H1 (cell line): Measurements from ENCODE around the gene TRPC4. TPM values are rescaled to one million over a fixed set of nuclear protein-coding genes. Genes with fewer than 3 reads are reported as not detected.

Experiments
- CTCF ChIA-PET: fragments of 300-600 bp; sonication (Branson Sonifier 250); formaldehyde crosslinking; loops from one replicate; lab custom pipeline; 2021; ENCODE audit not compliant: partially characterized antibody; lab: Charles Lee
- POLR2A ChIA-PET: fragments of 300-600 bp; sonication (Branson Sonifier 250); formaldehyde crosslinking; loops from one replicate; lab custom pipeline; 2021; ENCODE audit warnings: inconsistent platforms; ENCODE audit not compliant: partially characterized antibody; lab: Charles Lee
- DNase-seq, 2 experiments: peaks; one replicate each; pipeline versions ENCODE4 v3.0.0 to v3.0.0-alpha.2; 2010 to 2022; ENCODE audit warnings: low spot score in 2 of 2, low read depth in 1 of 2, mixed read lengths in 1 of 2
- FAIRE-seq: peaks from 2 replicates; lab custom pipeline; 2011; peaks lifted over from hg19 to GRCh38; lab: Jason Lieb, UNC
- H2AFZ ChIP-seq: 2 replicates; pipeline ENCODE4 v1.8.1; 2012; ENCODE audit warnings: low read length, inconsistent platforms
- H2AK5ac ChIP-seq: 2 replicates; pipeline ENCODE4 v1.6.1; 2013; ENCODE audit warnings: low read depth, low read length
- H2BK120ac ChIP-seq: replicated peaks from 2 replicates; pipeline ENCODE3; 2013; ENCODE audit warnings: low read depth, low read length, inconsistent platforms
- H2BK12ac ChIP-seq: 2 replicates; pipeline ENCODE4 v1.6.1; 2013; ENCODE audit warnings: low read depth, low read length
- H2BK15ac ChIP-seq: 2 replicates; pipeline ENCODE4 v1.6.1; 2013; ENCODE audit warnings: low read length
- H2BK20ac ChIP-seq: 2 replicates; pipeline ENCODE4 v1.6.1; 2013; ENCODE audit warnings: low read length
- H2BK5ac ChIP-seq: 2 replicates; pipeline ENCODE4 v1.6.1; 2013; ENCODE audit warnings: low read depth, low read length
- H3K14ac ChIP-seq: 2 replicates; pipeline ENCODE4 v1.6.1; 2013; ENCODE audit warnings: inconsistent platforms; ENCODE audit not compliant: insufficient read length
- H3K18ac ChIP-seq: 2 replicates; pipeline ENCODE4 v1.6.1; 2013; ENCODE audit warnings: low read length; ENCODE audit errors: extremely low read depth
- H3K23ac ChIP-seq: 2 replicates; pipeline ENCODE4 v1.6.1; 2013; ENCODE audit warnings: inconsistent platforms; ENCODE audit not compliant: insufficient read length
- H3K23me2 ChIP-seq: 2 replicates; pipeline ENCODE4 v1.6.1; 2013; ENCODE audit warnings: low read depth, low read length
- H3K27ac ChIP-seq: 2 replicates; pipeline ENCODE4 v1.6.1; 2011; ENCODE audit warnings: low read depth, low read length, inconsistent platforms
- H3K27me3 ChIP-seq, 4 experiments: replicated peaks in 1 of 4; 1 replicate in 1 of 4; 2 replicates in 3 of 4; pipeline versions ENCODE4 v1.6.1 to v1.8.1; 2011 to 2013; ENCODE audit warnings: low read length in 3 of 4, mild to moderate bottlenecking in 3 of 4, inconsistent platforms in 2 of 4, mixed read lengths in 2 of 4, moderate library complexity in 1 of 4; ENCODE audit not compliant: control insufficient read depth in 3 of 4, insufficient read depth in 3 of 4; ENCODE audit errors: extremely low read depth in 1 of 4
- H3K36me3 ChIP-seq, 4 experiments: 2 replicates each; pipeline versions ENCODE4 v1.6.1 to v1.8.1; 2011 to 2013; ENCODE audit warnings: mild to moderate bottlenecking in 4 of 4, low read length in 3 of 4, moderate library complexity in 2 of 4, control low read depth in 1 of 4, inconsistent platforms in 1 of 4; ENCODE audit not compliant: insufficient read depth in 4 of 4, control insufficient read depth in 2 of 4
- H3K4ac ChIP-seq: replicated peaks from 2 replicates; pipeline ENCODE3; 2013; ENCODE audit warnings: low read length, low read depth, mixed read lengths, inconsistent platforms; ENCODE audit not compliant: insufficient read length
- H3K4me1 ChIP-seq, 4 experiments: replicated peaks in 1 of 4; 1 replicate in 1 of 4; 2 replicates in 3 of 4; pipeline versions ENCODE4 v1.6.1 to v1.8.1; 2011 to 2013; ENCODE audit warnings: low read length in 3 of 4, inconsistent platforms in 2 of 4, mixed read lengths in 1 of 4; ENCODE audit not compliant: insufficient read depth in 4 of 4, control insufficient read depth in 3 of 4
- H3K4me2 ChIP-seq, 2 experiments: 2 replicates each; pipeline versions ENCODE4 v1.6.1 to v1.8.1; 2011 to 2013; ENCODE audit warnings: low read depth in 2 of 2, low read length in 2 of 2, control low read depth in 1 of 2, inconsistent platforms in 1 of 2, mild to moderate bottlenecking in 1 of 2; ENCODE audit not compliant: insufficient read depth in 1 of 2
- H3K4me3 ChIP-seq, 4 experiments: fragments of 200-600, 300-600 bp in 1 of 4; sonication (generic), shearing (Covaris generic), sonication (Bioruptor Twin) in 1 of 4; 2 replicates each; pipeline versions ENCODE4 v1.5.1 to v1.8.1; 2011 to 2016; ENCODE audit warnings: low read length in 4 of 4, low read depth in 3 of 4, control low read depth in 2 of 4, inconsistent platforms in 2 of 4, mild to moderate bottlenecking in 2 of 4, mixed read lengths in 1 of 4, moderate library complexity in 1 of 4; ENCODE audit not compliant: insufficient read depth in 2 of 4; ENCODE audit errors: extremely low read depth in 1 of 4
- H3K56ac ChIP-seq: replicated peaks from 2 replicates; pipeline ENCODE3; 2013; ENCODE audit warnings: low read depth, mild to moderate bottlenecking, mixed read lengths, low read length, inconsistent platforms; ENCODE audit not compliant: insufficient read length
- H3K79me1 ChIP-seq: 2 replicates; pipeline ENCODE4 v1.6.1; 2013; ENCODE audit warnings: low read depth, low read length, control low read depth
- H3K79me2 ChIP-seq, 2 experiments: 2 replicates each; pipeline versions ENCODE4 v1.6.1 to v1.8.1; 2012 to 2013; ENCODE audit warnings: low read length in 2 of 2, mild to moderate bottlenecking in 2 of 2, inconsistent platforms in 1 of 2; ENCODE audit not compliant: insufficient read depth in 2 of 2, control insufficient read depth in 1 of 2
- H3K9ac ChIP-seq, 4 experiments: replicated peaks in 1 of 4; 1 replicate in 1 of 4; 2 replicates in 3 of 4; pipeline versions ENCODE4 v1.6.1 to v1.8.1; 2011 to 2013; ENCODE audit warnings: low read depth in 3 of 4, low read length in 3 of 4, control low read depth in 2 of 4, mild to moderate bottlenecking in 2 of 4, moderate library complexity in 2 of 4, inconsistent platforms in 1 of 4; ENCODE audit errors: extremely low read depth in 1 of 4
- H3K9me3 ChIP-seq, 2 experiments: 2 replicates each; pipeline versions ENCODE4 v1.6.1 to v1.8.1; 2012 to 2013; ENCODE audit warnings: mild to moderate bottlenecking in 2 of 2, moderate library complexity in 2 of 2, control low read depth in 1 of 2, inconsistent platforms in 1 of 2, low read depth in 1 of 2, low read length in 1 of 2, mixed read lengths in 1 of 2; ENCODE audit not compliant: insufficient read depth in 2 of 2
- H4K20me1 ChIP-seq, 2 experiments: replicated peaks in 1 of 2; 2 replicates each; pipeline versions ENCODE3 to v1.8.1; 2011 to 2013; ENCODE audit warnings: inconsistent platforms in 2 of 2, low read length in 2 of 2, mild to moderate bottlenecking in 1 of 2; ENCODE audit not compliant: insufficient read depth in 2 of 2, control insufficient read depth in 1 of 2
- H4K5ac ChIP-seq: 2 replicates; pipeline ENCODE4 v1.6.1; 2013; ENCODE audit warnings: low read length, low read depth, mixed read lengths, inconsistent platforms; ENCODE audit not compliant: insufficient read length
- H4K8ac ChIP-seq: 2 replicates; pipeline ENCODE4 v1.8.0; 2013; ENCODE audit warnings: mild to moderate bottlenecking, moderate library complexity, low read length, inconsistent platforms; ENCODE audit not compliant: insufficient read depth; ENCODE audit errors: extremely low read depth
- H4K91ac ChIP-seq: replicated peaks from 2 replicates; pipeline ENCODE3; 2013; ENCODE audit warnings: low read length, mixed read lengths, inconsistent platforms; ENCODE audit not compliant: insufficient read length
- CHD2 ChIP-seq: IDR thresholded peaks from 2 replicates; pipeline ENCODE4 v1.6.1; 2012; ENCODE audit warnings: low read length, improper control_type of control experiment
- CTBP2 ChIP-seq: IDR thresholded peaks from 2 replicates; pipeline ENCODE4 v1.7.0; 2011; ENCODE audit warnings: borderline replicate concordance, mild to moderate bottlenecking, moderate library complexity, mixed read lengths, low read length; ENCODE audit not compliant: insufficient read depth, insufficient read length
- PHF8 ChIP-seq: fragments of 200-600 bp; sonication (generic); conservative IDR thresholded peaks from 2 replicates; pipeline ENCODE4 v1.7.1; 2012; ENCODE audit warnings: low read depth, mild to moderate bottlenecking, inconsistent platforms, low read length, moderate library complexity
- SP1 ChIP-seq: IDR thresholded peaks from 2 replicates; pipeline ENCODE4 v1.6.1; 2011; ENCODE audit warnings: low read depth, low read length
- SP4 ChIP-seq: IDR thresholded peaks from 2 replicates; pipeline ENCODE4 v1.6.1; 2012; ENCODE audit warnings: low read length, inconsistent platforms
- TEAD4 ChIP-seq: IDR thresholded peaks from 2 replicates; pipeline ENCODE4 v1.6.1; 2012; ENCODE audit warnings: low read depth, low read length, inconsistent platforms, mixed read lengths
- WGBS, 2 experiments: shearing (Covaris generic) in 1 of 2; methylation state at CpG; one replicate each; pipeline versions ENCODE4 v1.1.6 to v1.1.7; 2013 to 2015; ENCODE audit warnings: low lambda C conversion rate in 2 of 2, mixed read lengths in 2 of 2, inconsistent platforms in 1 of 2, low coverage in 1 of 2, missing lambda C conversion rate in 1 of 2; ENCODE audit not compliant: insufficient replicate concordance in 2 of 2, insufficient coverage in 1 of 2, insufficient read length in 1 of 2; ENCODE audit errors: extremely low coverage in 1 of 2, missing lambda C conversion rate in 1 of 2; 5-methylcytosine and 5-hydroxymethylcytosine counted together
- polyA plus RNA-seq, 7 experiments: library from polyadenylated mRNA; depleted of rRNA in 3 of 7; stranded (reverse) in 5 of 7; unstranded in 2 of 7; fragments of >200 nt in 5 of 7; fragments of 200-250 nt in 2 of 7; gene quantifications; 1 replicate in 5 of 7; 2 replicates in 1 of 7; 4 replicates in 1 of 7; pipeline versions ENCODE4 v1.2.1 to v1.2.3, GENCODE V29; 2011 to 2013; ENCODE audit warnings: missing spikeins in 2 of 7, mixed read lengths in 2 of 7
- total RNA-seq: library from RNA; stranded (reverse); fragmentation: NEBNext Ultra II Directional; extraction: Animal tissue kit (Norgen Biotek cat#: 25700); gene quantifications from 2 replicates; pipeline ENCODE4 v1.2.1, GENCODE V29; 2021

The TRPC4 gene
- total and polyA plus RNA-seq, 2 of the 8 experiments (the other 6 are each of a cell fraction or from before 2014, with no cell fraction given), result 12.3 to 14.7 TPM

- no peak overlapping the region for H3K9ac ChIP-seq
- H2AFZ ChIP-seq, result no peak overlapping the region
- H3K23ac ChIP-seq, result no peak overlapping the region
- no peak overlapping the region for H3K4me3 ChIP-seq
- no peak overlapping the region for H3K14ac ChIP-seq
- H2BK120ac ChIP-seq, result no peak overlapping the region
- no peaks in the 10 kb centered on the region for H3K27me3 ChIP-seq
- no peak overlapping the region for H4K5ac ChIP-seq
- H2BK12ac ChIP-seq, result no peak overlapping the region
- no peak overlapping the region for H3K4ac ChIP-seq
- no peak overlapping the region for H2BK5ac ChIP-seq
- H3K4me1 ChIP-seq, result no peaks in the 10 kb centered on the region
- TF ChIP-seq SP4, result no peak
- no peak for TF ChIP-seq PHF8
- TF ChIP-seq TEAD4, result no peak
- no peak for TF ChIP-seq CTBP2
- no peak for TF ChIP-seq CHD2
- TF ChIP-seq SP1, result no peak
- H3K4me2 ChIP-seq, result no peak overlapping the region
- 84% methylated on average over 1 of the region's 1 CpG; no CpG with 5 or more reads in 1 of the 2 experiments for WGBS, 2 experiments
- H3K23me2 ChIP-seq, result no peaks in the 10 kb centered on the region; the same call in 1 of the 2 replicates
- H2BK15ac ChIP-seq, result no peak overlapping the region
- H4K8ac ChIP-seq, result no peak overlapping the region
- no peak for DNase-seq
- no peak overlapping the region for H4K91ac ChIP-seq
- H2AK5ac ChIP-seq, result no peak overlapping the region
- CTCF ChIA-PET, result no interaction called here
- no peaks in the 10 kb centered on the region for H3K79me2 ChIP-seq
- H4K20me1 ChIP-seq, result no peaks in the 10 kb centered on the region
- POLR2A ChIA-PET, result no interaction called here
- H3K79me1 ChIP-seq, result no peaks in the 10 kb centered on the region
- H3K36me3 ChIP-seq, result no peaks in the 10 kb centered on the region; a peak in 2 of 8 replicates
- H2BK20ac ChIP-seq, result no peak overlapping the region
- no peak for FAIRE-seq
- no peak overlapping the region for H3K18ac ChIP-seq
- H3K27ac ChIP-seq, result no peak overlapping the region
- H3K56ac ChIP-seq, result no peak overlapping the region
- no peaks in the 10 kb centered on the region for H3K9me3 ChIP-seq
Observed at GRCh38 chr13:37657956-37658355, 211.6 kb downstream of the TRPC4 start.
